Prostate gland (tissue), 2 donors: ENCODE data around the gene AQP10.

Source experiments
- CTCF ChIP-seq, 4 experiments: fragments of 200-600 bp in 2 of 4; fragments of 450-650 bp in 2 of 4; sonication (generic) in 2 of 4; IDR thresholded peaks; 1 replicate in 3 of 4; 2 replicates in 1 of 4; pipeline ENCODE4 v1.5.1; 2016 to 2019; ENCODE audit warnings: antibody characterized with exemption in 4 of 4, mild to moderate bottlenecking in 2 of 4, moderate library complexity in 2 of 4
- POLR2A ChIP-seq: fragments of 450-650 bp; IDR thresholded peaks from one replicate; pipeline ENCODE4 v1.6.1; 2016; ENCODE audit warnings: antibody characterized with exemption, mild to moderate bottlenecking

DNA sequence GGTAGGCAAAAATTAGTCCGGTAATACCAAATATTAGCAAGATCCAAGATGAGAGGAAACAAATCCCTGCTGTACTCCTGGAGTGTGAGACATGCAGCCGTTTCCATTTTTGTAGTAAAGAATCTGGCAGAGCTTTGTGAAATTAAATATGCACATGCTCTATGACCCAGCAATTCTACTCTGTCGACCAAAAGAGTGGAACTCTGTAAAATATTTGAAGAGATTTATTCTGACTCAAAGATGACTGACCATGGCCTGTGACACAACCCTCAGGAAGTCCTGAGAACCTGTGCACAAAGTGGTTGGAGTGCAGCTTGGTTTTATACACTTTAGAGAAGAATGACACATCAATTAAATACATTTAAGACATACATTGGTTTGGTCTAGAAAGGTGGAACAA, 32.2 kb upstream of the AQP10 start:
- TF ChIP-seq POLR2A (no peak), CTCF (IDR thresholded peaks at IDR 0.05) (no peak)
